HG02981 (cell line): ENCODE data around the gene ALDH3A1.
"Not testable (repeated sequence)": the region's sequence is repeated elsewhere in the genome, so short reads cannot be mapped to it uniquely, and the experiment has no call there.

Experiments
- ATAC-seq: cut with Tn5 transposase; IDR thresholded peaks from one replicate; pipeline ENCODE4 v1.9.1; 2021; ENCODE audit warnings: mild to moderate bottlenecking, moderate library complexity; ENCODE audit not compliant: unreplicated experiment

The ALDH3A1 gene

DNA sequence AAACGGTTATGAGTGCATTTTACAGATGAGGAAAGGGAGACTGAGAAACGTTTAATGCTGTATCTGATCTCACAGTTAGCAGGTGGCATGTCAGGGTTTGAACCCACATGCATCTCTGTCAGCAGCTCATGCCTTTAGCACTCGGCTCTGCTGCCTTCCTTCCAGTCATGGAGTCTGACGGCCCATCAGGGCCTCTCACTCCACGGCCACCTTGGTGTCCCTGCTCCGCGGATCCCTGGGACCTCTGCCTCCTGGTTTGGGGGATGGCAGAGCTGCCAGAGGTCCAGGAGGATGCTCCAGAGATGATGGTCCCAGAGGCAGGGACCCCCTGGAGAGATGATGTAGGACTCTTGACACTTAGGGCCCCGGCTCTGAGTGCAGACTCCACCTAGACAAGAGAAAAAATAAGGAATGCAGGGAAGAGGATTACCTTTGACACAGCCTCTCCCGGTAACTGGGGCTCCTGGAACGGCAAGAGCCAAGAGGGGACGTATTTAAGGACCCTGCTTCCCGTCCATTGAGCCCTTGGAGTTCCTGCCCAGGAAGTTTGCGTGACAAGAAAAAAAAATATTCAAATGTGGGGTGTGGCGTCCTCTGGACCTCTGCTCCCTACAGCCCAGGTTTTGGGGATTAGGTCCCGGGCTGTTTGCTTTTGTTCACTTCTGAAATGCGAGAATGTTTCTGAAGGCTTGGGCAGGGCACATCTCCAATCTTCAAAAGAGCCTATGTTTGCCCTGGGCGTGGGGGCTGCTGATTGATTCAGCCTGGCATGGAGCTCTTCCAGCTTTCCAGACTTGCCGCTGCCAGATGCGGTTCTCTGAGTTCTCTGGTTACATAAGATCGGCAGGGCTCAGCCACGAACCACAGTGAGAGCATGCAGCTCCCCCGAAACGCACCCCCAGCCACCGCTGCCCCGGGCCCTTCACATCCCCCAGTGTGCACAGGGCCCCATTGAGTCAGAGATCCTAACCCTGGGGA is at the start of gene ALDH3A1:
TSS of gene ALDH3A1 (minus strand) at position 470 of the 978 bp plus-strand sequence. CDS start 3,169 bp downstream, outside the sequence.
- no peak for ATAC-seq

GRCh38 chr17:19796457-19796856 is 48.4 kb upstream of the ALDH3A1 start:
- ATAC-seq = no peak

DNA sequence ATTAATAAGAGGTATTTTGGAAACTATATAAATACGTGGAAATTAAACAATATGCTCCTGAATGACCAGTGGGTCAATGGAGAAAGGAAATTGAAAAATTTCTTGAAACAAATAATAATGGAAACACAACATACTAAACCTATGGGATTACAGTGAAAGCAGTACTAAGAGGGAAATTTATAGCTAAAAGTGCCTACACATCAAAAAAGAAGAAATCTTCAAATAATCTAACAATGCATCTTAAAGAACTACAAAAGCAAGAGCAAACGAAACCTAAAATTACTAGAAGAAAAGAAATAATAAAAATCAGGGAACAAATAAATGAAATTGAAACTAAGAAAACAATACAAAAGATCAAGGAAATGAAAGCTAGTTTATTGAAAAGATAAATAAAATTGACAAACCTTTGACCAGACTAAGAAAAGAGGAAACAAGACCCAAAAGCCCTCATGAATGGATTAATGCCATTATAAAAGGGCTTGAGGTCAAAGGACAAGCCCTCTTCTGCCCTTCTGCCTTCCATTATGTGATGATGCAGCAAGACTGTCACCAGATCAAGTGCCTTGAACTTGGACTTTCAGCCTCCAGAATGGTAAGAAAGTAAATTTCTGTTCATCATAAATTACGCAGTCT is 43.9 kb upstream of the ALDH3A1 start:
- ATAC-seq = no peak

DNA sequence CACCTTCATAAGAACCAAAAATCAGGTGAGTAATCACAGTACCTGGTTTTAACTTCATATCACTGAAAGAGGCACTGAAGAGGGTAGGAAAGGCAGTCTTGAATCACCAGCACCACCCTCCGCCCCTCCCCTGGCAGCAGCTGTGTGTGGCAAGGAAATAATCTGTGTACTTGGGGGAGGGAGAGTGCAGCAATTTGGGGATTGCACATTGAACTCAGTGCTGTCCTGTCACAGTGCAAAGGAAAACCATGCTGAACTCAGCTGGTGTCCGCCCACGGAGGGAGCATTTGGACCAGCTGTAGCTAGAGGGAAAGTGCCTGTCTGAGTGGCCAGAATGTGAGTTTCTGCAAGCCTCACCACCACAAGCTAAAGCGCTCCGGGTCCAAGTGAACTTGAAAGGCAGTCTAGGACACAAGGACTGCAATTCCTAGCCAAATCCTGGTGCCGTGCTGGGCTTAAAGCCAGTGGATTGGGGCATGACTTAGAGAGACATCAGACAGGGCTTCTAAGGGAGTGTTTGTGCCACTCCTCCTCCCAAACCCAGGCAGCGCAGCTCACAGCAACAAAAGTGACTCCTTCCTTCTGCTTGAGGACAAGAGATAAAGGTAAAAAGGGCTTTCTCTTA is 39.7 kb upstream of the ALDH3A1 start:
- ATAC-seq = no peak

DNA sequence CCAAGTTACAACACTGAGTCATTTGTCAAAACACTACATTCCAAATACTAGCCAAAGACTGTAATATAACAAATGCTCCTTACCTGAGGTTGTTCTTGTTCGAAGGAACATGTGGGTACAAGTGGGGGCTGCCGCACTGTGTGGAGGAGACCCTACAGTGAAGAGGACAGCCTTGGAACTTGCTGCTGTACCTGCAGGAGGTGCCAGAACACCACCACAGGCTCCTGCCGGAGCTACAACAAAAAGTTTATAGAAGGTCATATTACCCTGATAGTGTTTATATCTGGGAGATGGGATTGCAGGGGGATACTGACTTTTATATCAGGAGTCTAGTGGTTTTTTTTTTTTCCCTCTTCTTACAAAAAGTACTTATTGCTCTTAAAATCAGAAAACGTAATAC is 37.8 kb upstream of the ALDH3A1 start:
- no peak for ATAC-seq

DNA sequence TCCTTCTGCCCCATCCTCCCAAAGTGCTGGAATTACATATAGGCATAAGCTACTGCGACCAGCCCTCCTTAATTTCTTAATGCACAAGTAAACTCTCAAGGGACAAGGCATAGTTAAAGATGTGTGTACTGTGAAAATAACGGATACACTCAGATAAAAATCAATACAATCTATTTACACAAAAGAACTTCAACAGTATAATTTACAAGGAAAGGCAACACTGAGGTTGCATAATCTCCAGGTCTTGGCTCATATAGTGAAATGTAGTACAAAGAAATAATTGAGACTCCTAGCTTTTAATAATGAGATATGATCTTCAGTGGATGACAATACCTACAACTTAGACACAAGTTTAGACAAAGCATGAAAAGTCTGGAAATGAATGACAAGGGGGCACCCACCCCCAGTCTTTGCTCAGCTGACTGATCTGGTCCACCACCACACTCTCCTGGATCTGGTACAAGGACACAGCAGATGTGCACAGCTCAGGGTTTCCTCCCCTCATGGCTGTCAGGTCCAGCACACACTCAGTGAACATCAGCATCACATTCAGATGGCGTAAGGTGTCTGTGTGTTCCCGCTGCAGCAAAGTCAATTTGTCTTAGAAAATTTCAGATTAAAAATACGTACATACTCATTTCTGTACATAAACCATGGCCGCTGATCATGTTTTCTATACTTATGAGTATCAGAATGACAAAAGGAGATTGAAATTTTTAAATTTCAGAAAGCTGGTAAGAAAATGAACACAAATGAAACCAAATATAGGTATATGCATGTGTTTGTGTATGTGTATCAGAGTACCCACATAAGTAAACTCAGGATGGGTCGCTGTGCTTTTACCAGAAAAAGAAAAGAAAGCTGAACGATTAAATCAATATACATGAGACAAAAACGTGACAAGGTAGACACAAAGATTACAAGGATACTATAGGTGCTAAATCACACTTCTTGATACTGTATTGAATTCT is 33.7 kb upstream of the ALDH3A1 start:
- ATAC-seq = no peak

- no peak for ATAC-seq
Observed at GRCh38 chr17:19780846-19781245, 32.7 kb upstream of the ALDH3A1 start.

DNA sequence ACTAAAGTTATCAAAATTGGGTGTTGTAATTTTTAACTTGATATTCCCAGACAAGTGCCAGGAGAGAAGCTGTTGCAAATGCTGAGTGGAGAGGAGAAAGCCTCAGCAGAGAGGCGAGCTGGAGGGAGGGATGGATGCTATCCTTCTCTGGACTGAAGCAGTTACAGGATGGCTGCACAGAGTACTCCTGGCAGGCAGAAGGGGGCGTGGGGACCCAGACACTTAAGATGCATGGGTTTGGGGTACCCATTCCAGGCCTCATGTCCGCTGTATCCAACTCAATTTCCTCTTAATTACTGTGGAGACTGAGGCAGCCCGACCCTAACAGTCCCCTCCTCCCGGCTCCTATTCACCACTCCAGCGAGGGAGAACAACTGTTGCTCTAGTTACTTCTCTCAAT is 25.4 kb upstream of the ALDH3A1 start:
- ATAC-seq = no peak

GRCh38 chr17:19771971-19772630 is 24.0 kb upstream of the ALDH3A1 start:
- ATAC-seq = no peak

- no peak for ATAC-seq
Observed at GRCh38 chr17:19770985-19771735, 23.1 kb upstream of the ALDH3A1 start.

- ATAC-seq = no peak
Observed at GRCh38 chr17:19769946-19770652, 22.0 kb upstream of the ALDH3A1 start.

DNA sequence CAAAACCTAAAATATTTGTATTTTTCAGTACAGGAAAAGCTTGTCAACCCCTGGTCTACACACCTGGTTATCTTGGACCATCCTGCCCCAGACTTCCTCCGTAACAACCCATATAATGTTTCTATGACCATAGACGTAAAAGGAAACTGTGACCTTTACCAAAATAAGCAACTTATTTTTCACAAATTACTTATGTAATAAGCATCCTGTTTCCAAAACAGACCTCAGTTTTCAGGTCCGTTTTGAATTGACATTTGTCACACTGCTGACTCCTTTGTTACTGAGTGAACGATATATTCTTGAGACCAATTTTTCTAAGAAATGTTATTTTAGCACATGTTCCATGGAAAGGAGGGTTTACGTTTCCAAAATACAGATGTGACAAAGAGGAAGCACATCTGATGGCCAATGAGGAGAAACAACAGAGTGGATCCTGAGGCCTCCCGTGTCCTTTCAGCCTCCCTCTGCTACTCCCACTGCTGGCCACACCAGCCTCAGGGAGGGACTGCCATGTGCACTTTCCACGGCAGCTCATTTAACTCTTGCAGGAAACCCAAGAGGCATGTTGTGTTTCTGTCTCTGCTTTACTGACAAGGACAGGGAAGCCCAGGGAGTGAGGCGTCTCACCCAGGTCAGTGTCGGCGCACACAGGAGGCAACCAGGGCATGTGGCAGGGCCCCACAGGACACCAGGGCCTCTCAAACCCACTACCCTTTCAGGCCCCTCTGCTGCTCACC is 20.1 kb upstream of the ALDH3A1 start:
- no peak for ATAC-seq

- no peak for ATAC-seq
Observed at GRCh38 chr17:19766421-19767270, 18.5 kb upstream of the ALDH3A1 start.

- ATAC-seq = no peak
Observed at GRCh38 chr17:19766016-19766415, 17.9 kb upstream of the ALDH3A1 start.

- ATAC-seq = not testable (repeated sequence)
Observed at GRCh38 chr17:19763991-19764390, 15.9 kb upstream of the ALDH3A1 start.

- ATAC-seq = no peak
Observed at GRCh38 chr17:19763416-19763815, 15.3 kb upstream of the ALDH3A1 start.

DNA sequence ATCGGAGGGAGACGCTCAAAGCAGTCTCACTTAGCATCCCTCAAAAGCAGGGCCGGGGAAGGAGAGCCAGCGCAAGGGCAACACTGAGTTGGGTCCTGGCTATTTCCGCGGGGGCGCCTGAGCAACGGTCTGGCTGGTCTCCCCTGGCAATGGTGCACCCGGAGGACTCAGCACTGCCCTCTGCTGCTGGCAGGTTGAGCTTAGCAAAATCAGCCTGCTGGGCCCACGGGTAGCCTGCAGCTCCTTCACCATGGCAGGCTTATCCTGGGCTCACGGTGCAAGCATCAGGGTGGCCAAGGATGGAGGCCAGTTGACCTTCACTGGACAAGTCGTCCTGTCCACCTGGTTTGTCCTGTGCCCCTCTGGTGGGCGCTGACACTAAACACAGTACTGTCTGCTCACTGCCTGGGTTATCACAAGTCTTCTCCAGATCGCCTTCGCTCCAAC is 14.4 kb upstream of the ALDH3A1 start:
- ATAC-seq = no peak
